Osteoblast (primary cell): Measurements from ENCODE around the gene DVL1. TPM values are rescaled to one million over a fixed set of nuclear protein-coding genes. Genes with fewer than 3 reads are reported as not detected.

Experiments used
- DNase-seq: peaks from one replicate; pipeline ENCODE4 v3.0.0; 2011; ENCODE audit warnings: low spot score, mixed read lengths; ENCODE audit not compliant: insufficient read length; ENCODE audit errors: missing footprints
- H2AFZ ChIP-seq: 2 replicates; pipeline ENCODE4 v1.6.0; 2011; ENCODE audit warnings: mild to moderate bottlenecking, low read length
- H3K27ac ChIP-seq: 2 replicates; pipeline ENCODE4 v1.5.1; 2011; ENCODE audit warnings: mild to moderate bottlenecking, low read depth, low read length, moderate library complexity
- H3K27me3 ChIP-seq: 2 replicates; pipeline ENCODE4 v1.6.0; 2012; ENCODE audit warnings: mild to moderate bottlenecking, control low read depth, inconsistent platforms, low read length, moderate library complexity; ENCODE audit not compliant: insufficient read depth
- H3K36me3 ChIP-seq: 2 replicates; pipeline ENCODE4 v1.5.1; 2011; ENCODE audit warnings: mild to moderate bottlenecking, low read length, control low read depth, moderate library complexity; ENCODE audit not compliant: insufficient read depth
- H3K4me1 ChIP-seq: 2 replicates; pipeline ENCODE4 v1.5.1; 2011; ENCODE audit warnings: mild to moderate bottlenecking, low read length, control low read depth, moderate library complexity; ENCODE audit not compliant: insufficient read depth
- H3K4me2 ChIP-seq: 2 replicates; pipeline ENCODE4 v1.6.0; 2011; ENCODE audit warnings: mild to moderate bottlenecking, low read length; ENCODE audit not compliant: insufficient read depth
- H3K4me3 ChIP-seq: fragments of 200-600 bp; sonication (generic); 3 replicates; pipeline ENCODE4 v1.5.1; 2012; ENCODE audit warnings: mild to moderate bottlenecking, low read length, inconsistent platforms; ENCODE audit not compliant: insufficient read depth
- H3K79me2 ChIP-seq: 2 replicates; pipeline ENCODE4 v1.6.0; 2012; ENCODE audit warnings: mild to moderate bottlenecking, low read length, control low read depth, inconsistent platforms; ENCODE audit not compliant: insufficient read depth
- H3K9me3 ChIP-seq: 2 replicates; pipeline ENCODE4 v1.5.1; 2011; ENCODE audit warnings: low read depth, low read length, control low read depth
- H4K20me1 ChIP-seq: 2 replicates; pipeline ENCODE4 v1.6.0; 2012; ENCODE audit warnings: mild to moderate bottlenecking, low read length, control low read depth; ENCODE audit not compliant: insufficient read depth
- CTCF ChIP-seq: IDR thresholded peaks from 2 replicates; pipeline ENCODE4 v1.5.1; 2011; ENCODE audit warnings: mild to moderate bottlenecking, low read depth, low read length, moderate library complexity; ENCODE audit errors: extremely low read depth
- total RNA-seq: library from RNA; depleted of rRNA; stranded (reverse); fragments of >200 nt; gene quantifications from 2 replicates; pipeline ENCODE4 v1.2.3, GENCODE V29; 2012

The DVL1 gene
- total RNA-seq, 1 donor = 73.5 TPM

- peaks cover 11% of the 10 kb centered on the region for H3K36me3 ChIP-seq
- H3K4me3 ChIP-seq = peak within 1 kb of the TSS; percentile 89
- DNase-seq = peak; percentile 100
- TF ChIP-seq CTCF = no peak
- peaks cover 12% of the 10 kb centered on the region for H3K4me1 ChIP-seq
- peaks cover 71% of the 10 kb centered on the region for H3K79me2 ChIP-seq
- H3K27ac ChIP-seq = peak within 1 kb of the TSS; percentile 79
- H3K4me2 ChIP-seq = peak within 1 kb of the TSS; percentile 87
- peak within 1 kb of the TSS; percentile 41 for H2AFZ ChIP-seq
- no peaks in the 10 kb centered on the region for H3K27me3 ChIP-seq
- H4K20me1 ChIP-seq = peaks cover 45% of the 10 kb centered on the region
- no peaks in the 10 kb centered on the region for H3K9me3 ChIP-seq
Observed at GRCh38 chr1:1324524-1325287, 24.5 kb downstream of the DVL1 start, which contains the start of the genes CPTP and INTS11. Gene CPTP, plus strand, starts transcription at chr1:1324802. Its CDS starts 2,109 bp downstream, at chr1:1326911. Gene INTS11, minus strand, starts transcription at chr1:1324660. Its CDS starts 52 bp downstream, at chr1:1324608.

- TF ChIP-seq CTCF = no peak
- H3K4me3 ChIP-seq = peak overlapping the region; percentile 89
- H3K4me2 ChIP-seq = peak overlapping the region; percentile 76
- H3K27ac ChIP-seq = peak overlapping the region; percentile 79
- H3K4me1 ChIP-seq = peaks cover 12% of the 10 kb centered on the region
- peak; percentile 95 for DNase-seq
- no peaks in the 10 kb centered on the region for H3K9me3 ChIP-seq
- peaks cover 46% of the 10 kb centered on the region for H4K20me1 ChIP-seq
- H3K27me3 ChIP-seq = no peaks in the 10 kb centered on the region
- H2AFZ ChIP-seq = no peak overlapping the region
- H3K79me2 ChIP-seq = peaks cover 77% of the 10 kb centered on the region
- peaks cover 17% of the 10 kb centered on the region for H3K36me3 ChIP-seq
Observed at GRCh38 chr1:1324084-1324523, 25.1 kb downstream of the DVL1 start.

GRCh38 chr1:1322952-1323351, 26.3 kb downstream of the DVL1 start:
- Histone ChIP-seq H3K36me3 (peaks cover 18% of the 10 kb centered on the region), H3K4me3 (no peak overlapping the region), H3K4me1 (peaks cover 21% of the 10 kb centered on the region), H3K79me2 (peaks cover 82% of the 10 kb centered on the region), H2AFZ (no peak overlapping the region), H3K9me3 (no peaks in the 10 kb centered on the region), H4K20me1 (peaks cover 47% of the 10 kb centered on the region), H3K27me3 (no peaks in the 10 kb centered on the region), H3K27ac (no peak overlapping the region), H3K4me2 (peak overlapping the region; percentile 4)
- TF ChIP-seq CTCF = no peak
- no peak for DNase-seq

GRCh38 chr1:1322418-1322817, 26.8 kb downstream of the DVL1 start:
- Histone ChIP-seq H3K79me2 (peaks cover 86% of the 10 kb centered on the region), H3K36me3 (peaks cover 22% of the 10 kb centered on the region), H3K4me2 (no peak overlapping the region), H4K20me1 (peaks cover 49% of the 10 kb centered on the region), H3K4me3 (no peak overlapping the region), H2AFZ (no peak overlapping the region), H3K27ac (no peak overlapping the region), H3K4me1 (peaks cover 22% of the 10 kb centered on the region), H3K27me3 (no peaks in the 10 kb centered on the region), H3K9me3 (no peaks in the 10 kb centered on the region)
- TF ChIP-seq CTCF = no peak
- DNase-seq = no peak
